ENCODE data around the gene DDX3X.
"Not testable (repeated sequence)": the region's sequence is repeated elsewhere in the genome, so short reads cannot be mapped to it uniquely, and the experiment has no call there.

DDX3X gene

DNA sequence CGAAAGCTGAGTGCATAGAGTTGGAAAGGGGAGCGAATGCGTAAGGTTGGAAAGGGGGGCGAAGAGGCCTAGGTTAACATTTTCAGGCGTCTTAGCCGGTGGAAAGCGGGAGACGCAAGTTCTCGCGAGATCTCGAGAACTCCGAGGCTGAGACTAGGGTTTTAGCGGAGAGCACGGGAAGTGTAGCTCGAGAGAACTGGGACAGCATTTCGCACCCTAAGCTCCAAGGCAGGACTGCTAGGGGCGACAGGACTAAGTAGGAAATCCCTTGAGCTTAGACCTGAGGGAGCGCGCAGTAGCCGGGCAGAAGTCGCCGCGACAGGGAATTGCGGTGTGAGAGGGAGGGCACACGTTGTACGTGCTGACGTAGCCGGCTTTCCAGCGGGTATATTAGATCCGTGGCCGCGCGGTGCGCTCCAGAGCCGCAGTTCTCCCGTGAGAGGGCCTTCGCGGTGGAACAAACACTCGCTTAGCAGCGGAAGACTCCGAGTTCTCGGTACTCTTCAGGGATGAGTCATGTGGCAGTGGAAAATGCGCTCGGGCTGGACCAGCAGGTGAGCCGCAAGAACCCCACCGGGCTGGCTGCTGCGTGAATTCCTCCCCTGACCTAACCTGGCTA, at the start of gene DDX3X:
Gene DDX3X, plus strand, starts transcription at position 419 of the 619 bp plus-strand sequence. Its CDS starts 91 bp downstream, at position 510.
- peak; percentile 91 for DNase-seq

GRCh38 chrX:41285928-41286327, 48.0 kb upstream of the DDX3X start:
- DNase-seq = not testable (repeated sequence)

DNA sequence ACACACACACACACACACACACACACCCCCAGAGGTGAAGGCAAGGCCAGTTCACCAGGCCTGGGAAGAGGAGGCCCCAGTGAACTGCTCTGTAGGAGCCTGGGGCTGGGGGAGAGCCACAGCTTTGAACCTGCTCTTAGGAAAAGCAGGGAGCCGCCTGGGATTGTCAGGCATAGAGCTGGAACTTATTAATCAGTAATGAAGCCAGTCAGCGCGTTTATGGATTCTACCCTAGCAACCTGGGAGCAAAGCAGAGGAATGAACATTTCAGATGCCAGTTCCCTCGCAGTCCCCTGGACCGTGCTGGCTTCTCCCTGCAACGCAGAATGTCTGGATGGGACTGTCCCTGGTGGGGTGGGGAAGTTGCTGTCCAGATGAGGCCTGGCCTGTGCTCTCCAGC, 45.3 kb upstream of the DDX3X start:
- DNase-seq = no peak

GRCh38 chrX:41289095-41289494, 44.9 kb upstream of the DDX3X start:
- no peak for DNase-seq

DNA sequence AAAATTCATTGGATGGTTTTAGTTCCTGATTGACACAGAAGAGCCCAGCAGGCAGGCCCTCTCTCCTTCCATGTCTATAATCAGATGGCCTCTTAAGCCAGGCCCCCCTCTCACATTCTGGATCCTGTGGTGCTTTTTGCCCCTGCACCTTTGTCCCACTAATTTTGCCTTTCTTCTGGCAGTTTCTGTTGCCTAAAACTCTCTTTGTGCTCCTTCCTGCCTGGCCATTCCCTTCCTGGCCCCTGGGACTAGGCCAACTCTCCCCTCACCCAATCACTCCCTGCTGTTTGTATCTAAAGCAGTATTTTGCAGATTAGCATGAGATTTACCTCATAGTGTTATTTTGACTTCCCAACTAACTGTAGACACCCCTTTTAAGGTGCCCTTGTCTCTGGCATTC, 42.7 kb upstream of the DDX3X start:
- no peak for DNase-seq

DNA sequence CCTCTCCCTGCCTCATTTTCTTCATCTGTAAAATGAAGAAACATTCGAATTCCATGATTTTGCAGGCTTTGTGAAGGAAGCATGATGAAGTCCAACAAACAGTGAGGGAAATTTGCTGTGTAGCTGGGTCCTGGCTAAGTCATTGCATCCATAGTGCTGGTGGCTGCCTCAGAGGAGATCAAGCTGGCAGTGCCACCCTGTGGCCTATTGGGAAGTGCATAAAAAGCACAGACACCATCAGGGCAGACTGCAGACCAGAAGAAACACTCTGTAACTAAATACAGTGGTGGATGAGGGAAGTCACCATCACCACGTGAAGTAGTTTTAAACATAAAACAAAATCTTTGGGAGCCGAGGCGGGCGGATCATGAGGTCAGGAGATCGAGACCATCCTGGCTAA, 40.7 kb upstream of the DDX3X start:
- DNase-seq = peak; percentile 10

DNA sequence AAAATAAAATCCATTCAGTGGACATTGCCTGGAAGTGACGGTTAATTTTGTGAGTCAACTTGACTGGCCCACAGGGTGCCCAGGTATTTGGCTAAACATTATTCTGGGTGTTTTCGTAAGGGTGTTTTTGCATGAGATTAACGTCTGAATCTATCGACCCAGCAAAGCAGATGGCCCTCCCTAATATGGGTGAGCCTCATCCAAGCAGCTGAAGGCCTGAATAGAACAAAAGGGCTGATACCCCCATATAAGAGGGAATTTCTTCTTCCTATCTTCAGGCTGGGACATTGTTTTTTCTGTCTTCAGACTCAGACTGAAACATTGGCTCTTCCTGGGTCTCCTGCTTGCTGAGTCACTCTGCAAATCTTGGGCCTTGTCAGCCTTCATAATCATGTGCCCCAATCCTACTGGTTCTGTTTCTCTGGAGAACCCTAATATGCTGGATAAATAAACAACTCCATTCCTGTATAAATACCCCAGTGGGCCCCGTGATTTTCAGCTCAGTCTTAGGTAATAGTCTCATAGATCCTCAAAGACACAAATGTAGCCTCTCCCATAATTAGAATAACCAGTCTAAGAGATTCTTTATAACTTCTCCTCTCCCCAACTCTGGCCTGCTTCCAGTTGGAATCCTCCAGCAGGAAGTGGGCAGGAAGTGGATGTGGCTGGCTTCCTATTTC, 33.1 kb upstream of the DDX3X start:
- no peak for DNase-seq

DNA sequence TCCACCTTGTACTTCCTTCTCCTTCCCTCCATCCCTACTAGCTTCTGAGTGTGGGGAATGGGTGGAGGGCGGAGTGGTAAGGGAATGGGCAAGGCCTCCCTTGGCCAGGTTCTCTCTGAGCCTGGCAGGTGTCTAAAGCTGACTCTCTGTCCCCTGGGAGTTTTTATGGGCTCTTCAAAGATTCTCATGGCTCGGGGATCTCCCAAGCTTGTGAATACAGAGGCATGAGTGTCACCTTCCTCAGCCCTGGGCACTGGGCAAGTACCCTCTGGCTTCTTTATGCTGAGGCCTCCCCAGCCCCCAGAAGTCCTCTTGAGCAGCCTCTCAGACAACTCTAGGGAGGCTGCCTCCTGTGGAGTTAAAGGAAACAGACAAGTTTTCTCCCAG, 32.5 kb upstream of the DDX3X start:
- DNase-seq = no peak

GRCh38 chrX:41302370-41302769, 31.6 kb upstream of the DDX3X start:
- no peak for DNase-seq

DNA sequence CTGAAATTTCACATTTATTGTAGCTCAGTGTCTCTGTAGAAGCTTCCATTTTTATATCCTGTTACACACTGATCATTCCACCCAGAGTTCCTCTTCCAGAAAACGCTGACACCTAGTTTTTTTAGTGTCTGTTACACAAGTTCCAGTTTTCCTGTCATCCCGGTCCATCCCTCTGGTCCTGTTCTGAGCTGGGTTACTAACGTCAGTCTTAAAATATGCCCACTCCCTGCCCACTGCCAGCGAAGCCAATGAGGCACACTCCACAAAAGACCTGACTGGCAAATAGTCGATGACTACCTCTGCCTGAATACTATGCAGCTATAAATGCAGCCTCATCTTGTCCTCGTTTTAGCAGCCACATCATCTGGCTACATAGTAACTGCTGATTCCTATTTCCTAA, 30.9 kb upstream of the DDX3X start:
- no peak for DNase-seq

DNA sequence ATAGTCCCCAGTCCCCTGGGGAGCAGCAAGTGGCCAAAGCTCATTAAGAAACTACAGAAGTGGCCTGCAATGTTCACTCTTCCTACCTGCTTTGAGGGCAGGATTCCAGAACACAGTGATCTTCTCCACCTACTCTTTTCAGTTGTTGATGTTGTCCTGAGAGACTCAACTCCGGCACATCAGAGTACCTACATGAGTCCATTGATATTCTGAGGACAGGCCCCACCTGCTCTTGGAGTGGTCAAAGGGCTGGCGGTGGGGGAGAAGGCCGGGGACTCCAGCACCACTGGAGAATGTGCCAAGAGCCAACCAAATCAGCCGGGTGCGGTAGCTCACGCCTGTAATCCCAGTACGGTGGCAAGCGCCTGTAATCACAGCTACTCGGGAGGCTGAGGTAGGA, 29.8 kb upstream of the DDX3X start:
- DNase-seq = no peak

- DNase-seq = peak; percentile 19
Measured at GRCh38 chrX:41308884-41309647, 24.9 kb upstream of the DDX3X start.

DNA sequence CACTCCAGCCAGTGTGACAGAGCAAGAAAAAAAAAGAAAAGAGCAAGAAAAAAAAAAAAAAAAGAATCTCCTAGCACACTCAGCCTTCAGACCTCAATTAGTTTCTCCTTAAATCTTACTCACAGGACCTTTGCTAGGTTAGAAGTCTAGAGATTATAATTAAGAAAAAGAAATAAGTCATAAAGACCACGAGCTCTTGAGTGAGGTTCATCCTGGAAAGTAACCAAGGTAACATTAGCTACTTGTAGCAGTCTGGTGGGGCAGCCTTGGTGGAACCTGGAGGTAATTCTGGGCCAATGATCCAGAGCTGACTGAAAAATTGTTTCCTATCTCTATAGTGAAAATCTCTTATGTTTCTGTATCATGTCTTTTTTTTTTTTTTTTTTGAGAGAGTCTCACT, 21.2 kb upstream of the DDX3X start:
- DNase-seq = no peak

DNA sequence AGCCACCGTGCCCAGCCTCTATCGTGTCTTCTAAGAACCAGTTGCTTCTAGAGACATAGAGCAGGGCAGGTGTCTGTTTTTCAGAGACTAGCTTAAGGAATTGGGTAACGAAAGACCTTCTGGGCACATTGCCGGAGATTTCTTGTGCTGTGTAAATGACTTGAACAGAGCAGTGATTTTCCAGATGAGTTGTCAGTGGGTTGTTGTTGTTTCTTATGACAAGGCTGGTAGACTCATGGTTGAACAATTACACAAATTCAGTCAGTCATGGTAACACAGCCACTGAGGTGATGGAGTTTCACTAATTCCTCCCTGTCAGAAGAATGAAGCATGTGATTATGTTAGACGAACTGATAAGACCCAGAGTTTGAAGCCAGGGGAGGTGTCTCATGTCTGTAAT, 20.5 kb upstream of the DDX3X start:
- no peak for DNase-seq

- DNase-seq = no peak
Measured at GRCh38 chrX:41314204-41314603, 19.8 kb upstream of the DDX3X start.

DNA sequence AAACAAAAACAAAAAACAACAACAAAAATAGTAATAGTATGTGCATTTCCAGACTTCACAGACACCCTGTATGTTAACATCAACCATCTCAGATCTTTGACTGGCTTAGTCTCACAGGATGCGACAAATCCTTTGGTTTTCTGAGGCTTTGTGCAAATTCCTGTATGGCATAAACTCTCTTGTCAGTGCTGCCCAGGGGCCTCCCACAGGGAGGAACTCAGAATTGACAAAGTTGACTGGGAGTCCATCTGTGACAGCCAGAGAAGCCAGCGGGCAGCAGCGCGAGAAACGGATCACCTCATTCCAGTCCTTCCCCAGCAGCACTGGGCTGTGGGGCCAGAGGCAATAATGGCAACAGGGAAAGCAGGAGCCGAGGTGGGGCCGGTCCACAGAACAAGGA, 19.1 kb upstream of the DDX3X start:
- no peak for DNase-seq

DNA sequence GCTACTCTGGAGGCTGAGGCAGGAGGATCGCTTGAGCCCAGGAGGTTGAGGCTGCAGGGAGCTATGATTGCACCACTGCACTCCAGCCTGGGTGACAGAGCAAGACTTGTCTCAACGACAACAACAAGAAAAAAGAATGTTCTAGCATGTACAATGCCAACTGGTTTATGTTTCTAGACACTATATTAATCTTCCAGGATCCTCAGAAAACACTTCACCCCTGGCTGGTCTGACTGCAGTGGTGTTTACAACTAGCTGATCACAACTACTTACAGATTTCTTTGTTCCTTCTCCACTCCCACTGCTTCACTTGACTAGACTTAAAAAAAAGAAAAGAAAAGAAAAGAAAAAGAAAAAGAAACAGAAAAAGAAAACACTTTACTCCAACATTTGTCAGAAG, 17.7 kb upstream of the DDX3X start:
- not testable (repeated sequence) for DNase-seq

DNA sequence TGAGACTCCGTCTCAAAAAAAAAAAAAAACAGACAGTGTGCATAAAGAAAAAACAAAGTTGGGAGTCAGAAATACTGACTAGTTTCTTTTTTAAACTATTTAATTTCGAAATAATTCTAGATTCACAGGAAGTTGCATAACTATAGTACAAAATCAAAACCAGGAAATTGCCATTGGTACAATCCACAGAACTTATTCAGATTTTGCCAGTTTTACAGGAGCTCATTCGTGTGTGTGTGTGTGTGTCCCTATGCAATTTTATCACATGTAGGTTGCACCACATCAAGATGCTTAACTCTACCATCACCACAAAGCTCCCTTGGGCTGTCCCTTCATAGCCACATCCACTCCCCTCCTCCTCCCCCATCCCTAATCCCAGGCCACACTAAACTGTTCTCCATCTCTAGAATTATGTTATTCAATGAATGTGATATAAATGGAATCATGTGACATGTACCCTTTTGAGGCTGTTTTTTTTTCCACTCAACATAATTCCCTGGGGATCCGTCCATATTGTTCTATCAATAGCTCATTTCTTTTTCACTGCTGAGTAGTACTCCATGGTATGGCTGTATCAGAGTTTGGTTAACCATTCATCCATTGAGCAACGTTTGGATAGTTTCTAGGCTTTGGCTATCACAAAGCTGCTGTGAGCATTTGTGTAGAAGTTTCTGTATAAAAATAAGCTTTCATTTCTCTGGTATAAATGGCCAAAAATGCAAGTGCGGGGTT, 16.3 kb upstream of the DDX3X start:
- no peak for DNase-seq

- DNase-seq = no peak
Measured at GRCh38 chrX:41320393-41320792, 13.6 kb upstream of the DDX3X start.

DNA sequence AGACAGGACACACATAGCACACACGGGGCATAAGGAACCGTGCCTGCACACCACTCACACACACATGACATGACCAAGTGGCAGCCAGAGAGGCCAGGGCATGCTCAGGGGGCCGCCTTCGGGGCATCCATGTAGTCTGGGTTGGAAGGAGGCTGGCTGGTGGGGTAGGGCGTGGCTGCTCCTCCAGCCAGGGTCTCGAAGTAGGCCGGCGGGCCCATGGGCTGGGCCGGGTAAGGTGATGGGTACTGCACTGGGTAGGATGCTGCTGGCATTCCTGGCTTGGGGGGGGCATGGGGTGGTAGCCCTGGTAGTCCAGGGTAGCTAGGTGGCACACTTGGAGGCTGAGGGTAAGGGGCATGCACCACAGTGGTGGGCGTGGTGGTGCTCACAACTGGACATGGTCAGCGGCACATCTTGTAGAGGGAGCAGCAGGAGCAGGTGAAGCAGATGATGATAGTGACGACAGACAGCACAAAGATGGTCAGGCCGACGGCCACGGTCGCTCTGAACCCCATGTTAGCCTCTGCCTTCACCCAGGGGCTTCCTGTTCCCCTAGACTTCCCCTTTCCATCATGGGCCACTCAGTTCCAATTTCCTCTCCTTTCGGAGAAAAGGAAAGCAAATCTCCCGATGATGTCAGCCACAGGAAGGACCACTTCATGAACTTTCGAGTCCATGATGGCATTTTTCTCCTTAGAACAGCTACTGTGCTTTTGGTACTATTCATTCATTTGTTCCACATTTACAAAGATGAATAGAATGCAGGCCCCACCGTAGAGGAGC, 10.9 kb upstream of the DDX3X start:
- DNase-seq = no peak

- no peak for DNase-seq
Measured at GRCh38 chrX:41326431-41326830, 7.5 kb upstream of the DDX3X start.

GRCh38 chrX:41327341-41327740, 6.6 kb upstream of the DDX3X start:
- no peak for DNase-seq

DNA sequence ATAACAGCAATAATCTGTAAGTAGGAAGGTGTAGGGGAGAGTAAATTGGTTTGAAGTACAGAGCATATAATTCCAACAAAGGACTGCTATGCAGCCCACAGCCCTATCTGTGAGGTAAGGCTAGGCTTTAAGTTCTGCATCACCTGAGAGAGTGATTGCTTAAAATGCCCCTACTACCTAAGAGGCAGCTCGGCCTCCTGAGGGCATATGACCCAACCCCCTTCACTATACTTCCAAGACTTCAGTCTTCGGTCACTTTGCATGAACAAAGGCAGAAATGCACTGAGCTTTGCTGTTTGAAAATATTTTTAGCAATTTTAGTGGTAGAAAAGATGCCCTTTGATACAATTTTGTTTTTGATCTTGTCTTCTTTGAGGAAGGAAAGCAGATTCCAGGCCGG, 4.9 kb upstream of the DDX3X start:
- DNase-seq = no peak

Measured in CD4-positive, alpha-beta T cell treated with Interleukin-6 for 4 hours (primary cell).